ENCODE data around the gene SEPTIN6.

The SEPTIN6 gene

DNA sequence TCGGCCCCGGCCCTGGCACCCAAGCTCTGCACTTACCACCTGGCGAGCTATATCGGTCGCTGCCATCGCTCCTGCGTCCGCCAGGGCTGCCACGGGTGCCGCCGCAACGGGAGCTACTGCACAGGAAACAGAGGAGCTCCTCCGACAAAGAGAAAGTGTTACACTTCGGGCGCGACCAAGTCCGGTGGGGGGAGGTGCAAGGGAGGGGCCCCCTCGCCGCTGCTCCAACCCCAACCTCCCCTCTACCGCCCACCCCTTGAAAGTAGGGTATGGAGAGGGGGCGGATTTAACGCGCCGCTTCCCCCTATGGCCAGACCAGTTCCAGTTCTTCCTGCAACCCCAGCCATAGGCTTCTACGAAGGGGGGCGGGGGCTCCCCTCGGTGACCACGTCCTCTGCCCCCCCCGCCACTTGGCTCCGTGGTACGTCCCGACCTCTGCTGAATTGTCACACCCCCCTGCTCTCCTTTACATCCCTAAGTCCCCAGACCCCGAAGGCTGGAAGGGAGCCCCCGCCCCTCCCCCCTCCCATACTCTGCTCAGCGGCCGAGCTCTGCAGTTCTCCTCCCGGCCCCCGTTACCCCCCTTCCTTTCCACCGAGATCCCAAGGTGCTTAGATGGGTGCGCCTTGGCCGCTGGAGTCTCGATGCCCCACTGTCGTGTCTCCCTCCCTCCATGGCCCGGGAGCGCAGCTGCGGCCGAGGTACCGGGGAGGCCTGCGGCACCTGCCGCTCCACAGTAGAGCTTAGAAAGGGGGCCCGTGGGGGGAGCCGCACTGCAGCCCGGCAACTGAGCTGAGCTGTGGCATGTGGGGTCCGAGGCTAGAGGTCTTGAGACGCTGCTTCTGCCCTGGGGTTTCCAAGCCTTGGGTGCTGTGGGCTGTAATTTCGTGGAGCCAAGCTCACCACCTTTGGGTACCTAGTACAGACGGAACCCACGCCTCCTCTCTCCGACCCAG, at the start of gene SEPTIN6:
TSS of gene SEPTIN6 (minus strand) at position 129 of the 956 bp plus-strand sequence. CDS start at position 66, 63 bp downstream.
- DNase-seq, result peak; percentile 63

DNA sequence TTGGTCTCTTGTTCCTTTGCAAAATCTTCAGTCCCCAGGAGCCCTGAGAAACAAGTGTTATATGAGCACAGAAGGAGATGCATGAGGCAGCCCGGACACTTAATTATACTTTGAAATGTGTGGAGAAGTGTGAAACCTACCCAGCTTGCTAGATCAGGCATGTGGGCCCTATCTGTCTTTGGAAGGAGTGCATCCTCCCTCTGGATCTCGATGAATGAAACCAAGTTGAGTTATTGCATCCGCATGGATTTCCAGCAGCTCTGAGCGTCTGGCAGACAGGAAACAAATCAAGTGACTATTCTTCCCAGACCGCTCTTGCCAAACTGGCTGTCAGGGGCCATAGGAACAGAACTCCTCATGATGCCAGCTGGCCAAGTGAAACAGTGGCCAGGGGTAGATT, 45.8 kb upstream of the SEPTIN6 start:
- no peak for DNase-seq

DNA sequence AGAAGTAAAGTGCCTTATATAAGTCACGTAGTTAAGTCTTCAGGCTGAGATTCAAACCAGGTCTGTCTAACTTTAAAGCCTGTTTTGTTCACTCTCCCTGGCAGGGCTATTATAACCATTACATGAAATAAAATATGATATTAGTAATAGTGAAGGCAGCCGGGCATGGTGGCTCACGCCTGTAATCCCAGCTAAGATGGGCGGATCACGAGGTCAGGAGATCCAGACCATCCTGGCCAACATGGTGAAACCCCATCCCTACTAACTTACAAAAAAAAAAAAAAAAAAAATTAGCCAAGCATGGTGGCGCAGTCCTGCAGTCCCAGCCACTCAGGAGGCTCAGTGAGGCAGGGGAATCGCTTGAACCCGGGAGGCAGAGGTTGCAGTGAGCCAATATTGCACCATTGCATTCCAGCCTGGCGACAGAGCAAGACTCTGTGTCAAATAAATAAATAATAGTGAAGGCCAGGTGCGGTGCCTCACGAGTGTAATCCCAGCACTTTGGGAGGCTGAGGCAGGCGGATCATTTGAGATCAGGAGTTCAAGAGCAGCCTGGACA, 43.3 kb upstream of the SEPTIN6 start:
- DNase-seq, result no peak

- peak; percentile 63 for DNase-seq
These were observed 42.5 kb upstream of the SEPTIN6 start for GRCh38 chrX:119735467-119735866.

DNA sequence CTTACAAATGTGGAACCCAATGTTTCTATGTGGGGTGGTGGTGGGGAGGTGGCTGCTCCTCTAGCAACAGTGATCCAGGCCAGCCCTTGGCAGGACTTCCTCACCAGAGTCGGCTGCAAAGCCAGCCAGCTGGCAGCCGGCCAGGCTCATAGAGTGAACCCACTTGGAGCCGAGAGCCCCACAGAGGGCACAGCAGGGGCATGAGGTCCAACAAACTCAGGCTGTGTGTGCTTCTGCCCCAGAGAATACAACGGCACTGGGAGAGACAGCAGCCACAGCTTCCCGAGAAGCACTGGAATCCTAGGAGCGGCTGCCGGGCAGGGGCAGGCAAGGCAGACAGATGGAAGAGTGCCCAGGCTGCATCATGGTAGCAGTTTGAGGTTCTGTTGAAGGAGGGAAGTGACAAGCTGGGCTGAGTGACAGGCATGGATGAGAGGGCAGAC, 42.0 kb upstream of the SEPTIN6 start:
- DNase-seq, result peak; percentile 7

GRCh38 chrX:119729408-119730201, 36.6 kb upstream of the SEPTIN6 start:
- peak; percentile 28 for DNase-seq

DNA sequence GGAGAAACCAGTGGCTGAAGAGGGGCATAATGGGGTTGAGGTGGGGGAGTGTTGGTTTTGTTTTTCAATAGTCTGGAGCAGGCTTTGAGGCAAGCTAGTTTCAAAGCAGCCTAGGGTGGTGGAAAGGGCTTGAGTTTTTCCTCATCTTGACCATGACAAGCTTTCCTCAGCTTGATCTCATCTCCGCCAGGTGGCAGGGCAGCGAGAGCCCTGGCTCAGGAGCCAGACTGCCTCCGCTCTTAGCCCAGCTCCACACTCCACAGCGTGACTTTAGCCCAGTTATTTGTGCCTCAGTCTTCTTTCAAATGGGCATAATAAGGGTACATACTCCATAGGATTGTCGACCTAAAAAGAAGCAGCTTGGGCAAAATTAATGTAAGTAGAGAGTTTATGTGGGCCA, 35.5 kb upstream of the SEPTIN6 start:
- DNase-seq, result no peak

DNA sequence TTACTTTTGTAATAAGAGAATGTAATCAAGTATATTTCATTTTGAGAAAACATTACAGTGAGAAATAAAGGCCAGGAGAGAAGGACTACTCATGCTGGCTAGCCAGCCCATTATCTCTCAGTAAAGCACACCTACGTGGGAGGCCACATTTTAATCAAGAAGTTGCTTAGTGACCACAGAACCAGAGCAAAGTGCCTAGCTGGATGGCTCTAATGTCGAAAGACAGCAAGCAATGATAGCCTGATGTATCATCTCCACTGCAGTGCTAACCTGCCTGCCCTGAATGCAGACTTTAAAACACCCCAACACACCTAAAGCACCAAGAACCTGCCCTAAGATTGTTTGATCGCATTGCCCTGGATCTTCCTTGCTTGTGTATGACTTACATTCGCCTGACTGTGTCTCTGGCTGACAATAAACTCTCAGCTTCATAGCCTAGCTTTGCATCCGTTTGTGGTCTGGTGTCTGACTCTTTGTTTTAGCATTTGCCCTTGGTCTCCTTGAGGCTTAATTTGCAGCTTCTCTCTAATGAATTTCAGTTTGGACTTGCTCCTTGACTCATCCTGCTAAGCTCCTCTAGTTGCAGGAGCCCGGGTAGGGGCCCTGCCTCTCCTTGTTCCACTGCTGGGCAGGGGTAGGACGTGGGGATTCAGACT, 34.1 kb upstream of the SEPTIN6 start:
- no peak for DNase-seq

- DNase-seq, result no peak
These were observed 29.0 kb upstream of the SEPTIN6 start for GRCh38 chrX:119721926-119722325.

GRCh38 chrX:119721487-119721886, 28.5 kb upstream of the SEPTIN6 start:
- DNase-seq, result no peak

- no peak for DNase-seq
These were observed 16.7 kb upstream of the SEPTIN6 start for GRCh38 chrX:119709630-119710029.

GRCh38 chrX:119708936-119709335, 16.0 kb upstream of the SEPTIN6 start:
- DNase-seq, result no peak

DNA sequence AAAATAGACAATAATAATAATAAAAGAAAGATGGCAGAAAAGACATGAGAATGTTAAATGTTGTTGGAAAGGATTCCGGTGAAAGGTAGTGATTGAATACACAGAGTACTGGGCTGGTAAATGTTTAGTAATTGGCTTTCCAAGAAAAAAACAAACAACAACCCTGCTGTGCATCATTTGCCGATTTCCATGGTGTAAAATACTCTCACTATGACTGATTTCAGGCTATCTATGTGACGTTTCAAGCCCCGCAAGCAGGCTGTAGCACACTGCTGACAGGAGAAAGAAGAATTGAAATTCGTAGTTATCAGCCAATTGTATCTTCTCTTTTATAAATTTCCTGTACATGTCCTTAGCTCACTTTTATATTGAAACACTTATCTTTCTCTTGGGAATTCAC, 13.6 kb upstream of the SEPTIN6 start:
- DNase-seq, result no peak

GRCh38 chrX:119698845-119699244, 5.9 kb upstream of the SEPTIN6 start:
- DNase-seq, result no peak

DNA sequence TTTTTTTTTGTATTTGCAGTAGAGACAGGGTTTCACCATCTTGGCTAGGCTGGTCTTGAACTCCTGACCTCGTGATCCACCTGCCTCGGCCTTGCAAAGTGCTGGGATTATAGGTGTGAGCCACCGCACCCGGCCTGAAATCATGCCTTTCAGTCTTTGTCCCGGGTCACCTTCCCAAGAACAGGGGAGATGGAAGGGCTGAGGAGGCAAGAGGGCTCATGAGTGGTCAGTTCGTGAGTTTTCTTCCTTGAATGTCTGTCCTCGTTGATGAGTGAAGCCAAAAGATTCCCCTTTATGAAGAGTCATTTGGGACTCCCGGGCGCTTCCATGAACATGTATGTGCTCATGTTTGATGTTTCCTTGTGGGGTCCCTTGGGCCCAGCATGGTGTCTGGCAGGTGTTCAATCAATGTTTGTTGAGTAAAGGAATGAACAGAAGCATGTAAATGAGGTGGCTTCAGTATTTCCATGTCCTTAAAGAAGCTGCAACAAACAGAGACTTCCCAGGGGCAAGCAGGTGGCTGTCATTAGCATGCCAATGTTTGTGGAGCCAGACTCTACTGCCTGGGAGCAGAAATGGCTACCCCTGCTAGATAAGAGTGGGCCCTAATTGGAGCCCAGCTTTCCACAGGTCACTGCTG, 3.4 kb upstream of the SEPTIN6 start:
- DNase-seq, result no peak

- no peak for DNase-seq
These were observed 2.6 kb upstream of the SEPTIN6 start for GRCh38 chrX:119695535-119696050.

DNA sequence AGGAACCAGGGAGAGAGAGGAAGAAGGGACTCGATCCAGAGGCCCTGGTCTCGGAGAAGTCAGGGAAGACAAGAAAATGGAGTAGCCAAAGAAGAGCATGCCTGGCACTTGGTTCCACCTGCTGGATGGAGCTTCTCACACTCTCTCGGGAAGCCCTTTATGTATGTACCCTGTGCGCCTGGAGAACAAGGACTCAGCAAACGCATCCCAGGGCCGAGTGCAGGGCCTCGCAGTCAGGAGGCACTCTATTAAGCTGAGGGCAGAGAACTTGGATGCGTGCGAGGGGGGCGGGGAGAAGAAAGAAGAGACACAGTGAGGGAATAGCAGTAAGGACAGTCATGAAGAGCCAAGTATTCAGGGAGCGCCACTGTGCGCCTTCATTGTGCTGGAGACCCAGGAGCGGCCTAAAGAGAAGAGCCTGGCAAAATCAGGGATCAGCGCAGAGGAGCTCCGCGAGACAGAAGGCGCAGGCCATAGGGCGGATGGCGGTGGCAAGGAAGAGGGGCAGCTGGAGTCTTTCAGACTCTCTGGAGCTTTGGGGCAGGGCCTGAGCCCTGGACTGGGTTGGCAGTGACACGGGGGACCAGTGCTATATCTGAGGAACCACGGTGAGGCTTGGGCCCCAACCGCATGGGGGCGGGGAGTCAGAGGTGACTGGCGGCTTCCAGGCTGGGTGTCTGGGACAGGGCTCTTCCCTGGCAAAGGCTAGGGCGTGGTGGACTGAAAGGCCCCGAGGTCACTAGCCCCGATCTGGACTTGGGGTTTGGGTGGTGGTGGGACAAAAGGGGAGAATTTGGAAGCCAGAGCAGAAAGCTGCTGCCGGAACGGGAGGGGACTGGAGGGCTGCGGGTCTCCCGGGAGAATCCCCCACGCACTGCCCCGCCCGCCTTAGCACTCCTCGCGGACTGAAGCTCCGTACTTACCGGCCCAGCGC, 1.9 kb upstream of the SEPTIN6 start:
- no peak for DNase-seq

DNA sequence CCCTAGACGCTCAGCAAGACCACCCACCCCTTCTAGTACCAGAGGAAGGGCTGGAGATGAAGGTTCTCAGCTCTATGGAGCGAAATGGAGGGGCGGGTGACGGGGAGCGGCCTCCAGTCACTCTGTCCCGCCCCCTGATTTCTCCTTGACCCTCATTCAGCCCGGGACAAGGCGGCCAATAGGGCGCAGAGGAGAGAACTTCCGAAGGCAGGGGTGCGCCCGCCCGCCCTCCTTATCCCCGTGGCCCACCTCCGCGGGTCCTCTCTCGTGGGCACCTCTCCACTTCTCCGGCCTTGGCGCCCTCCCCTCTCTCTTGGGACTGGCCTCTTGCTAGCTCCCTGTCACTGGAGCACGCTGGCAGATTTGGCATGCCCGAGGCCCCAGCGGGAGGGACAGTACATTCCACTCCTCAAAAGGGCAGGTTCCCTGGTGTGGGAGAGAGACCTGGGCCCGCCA, 1.1 kb upstream of the SEPTIN6 start:
- no peak for DNase-seq

DNA sequence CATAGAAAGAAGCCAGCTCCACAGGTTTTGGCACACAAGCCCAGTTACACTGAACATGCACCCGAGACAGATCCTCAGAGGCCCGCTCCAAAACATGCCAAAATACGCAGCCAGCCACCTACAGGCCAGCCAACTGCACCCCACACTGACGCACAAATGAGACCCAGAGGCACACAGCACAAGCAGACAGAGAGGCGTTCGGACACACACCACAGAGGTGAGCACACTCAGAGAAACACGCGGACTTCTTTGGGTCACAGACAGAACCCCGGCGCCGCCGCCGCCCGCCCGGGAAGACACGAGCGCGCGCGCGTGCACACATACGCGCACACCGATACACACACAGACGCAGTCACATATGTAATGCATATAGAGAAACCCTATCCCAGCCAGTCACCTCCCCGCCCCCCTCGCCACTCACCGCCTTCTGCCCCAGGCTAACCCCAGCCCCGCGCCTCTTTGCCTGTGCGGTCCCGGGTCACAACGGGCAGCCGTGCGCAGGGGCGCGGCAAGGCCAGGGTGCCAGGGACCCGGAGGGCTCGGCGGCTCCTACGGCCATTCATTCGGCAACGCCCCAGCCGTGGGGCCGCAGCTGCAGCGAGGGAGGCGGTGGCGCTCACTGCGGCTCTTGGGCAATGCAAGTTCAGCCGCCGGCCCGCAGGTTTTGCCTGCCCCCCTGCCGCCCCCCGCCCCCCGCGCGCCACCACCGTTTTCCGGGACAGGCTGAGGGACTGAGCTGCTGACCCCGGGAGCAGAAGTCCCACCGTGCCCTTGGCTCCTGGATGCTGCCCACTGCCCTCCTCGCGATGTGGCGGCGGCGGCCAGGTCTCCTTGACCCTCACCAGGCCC, 553 bp downstream of the SEPTIN6 start:
- no peak for DNase-seq

Measured in NCI-H524 treated with DMSO at 0.1 percent for 48 hours (cell line).